AG04450 (cell line): ENCODE results near the gene SIN3A. TPM values are rescaled to one million over a fixed set of nuclear protein-coding genes. Genes with fewer than 3 reads are reported as not detected.

Source experiments
- CTCF ChIA-PET: fragments of 300-600, 350-600 bp; formaldehyde crosslinking; extraction: SDS; loops from one replicate; lab custom pipeline; 2022; ENCODE audit warnings: antibody characterized with exemption, inconsistent platforms; lab: Charles Lee
- POLR2A ChIA-PET: fragments of 350-600 bp; formaldehyde crosslinking; extraction: SDS; loops from one replicate; lab custom pipeline; 2021; ENCODE audit warnings: antibody characterized with exemption, inconsistent platforms; lab: Yijun Ruan, JAX
- DNase-seq: peaks from one replicate; pipeline ENCODE4 v3.0.0-alpha.2; 2011; ENCODE audit warnings: low read depth, low spot score
- H3K27ac ChIP-seq: one replicate; pipeline ENCODE4 v1.5.1; 2012; ENCODE audit warnings: low read depth, low read length, control low read depth
- H3K27me3 ChIP-seq: one replicate; pipeline ENCODE4 v1.6.0; 2012; ENCODE audit warnings: low read length; ENCODE audit not compliant: control insufficient read depth, insufficient read depth
- H3K4me3 ChIP-seq: 2 replicates; pipeline ENCODE4 v1.5.1; 2011; ENCODE audit warnings: mild to moderate bottlenecking, low read depth, low read length, control low read depth
- H3K9me3 ChIP-seq: 2 replicates; pipeline ENCODE4 v1.5.1; 2012; ENCODE audit warnings: low read length; ENCODE audit not compliant: control insufficient read depth, insufficient read depth
- polyA plus RNA-seq: library from polyadenylated mRNA; depleted of rRNA; stranded (reverse); fragments of >200 nt; gene quantifications from 2 replicates; pipeline ENCODE4 v1.2.3, GENCODE V29; 2011; rRNA removed
- small RNA-seq: library from RNA; depleted of rRNA; stranded (forward); fragments of <200 nt; gene quantifications from one replicate; pipeline ENCODE3, GENCODE V24; 2012; ENCODE audit warnings: low read depth; ENCODE audit not compliant: insufficient read length
- TF ChIP-seq, protein P1 (sequence below): IDR thresholded peaks from 2 replicates; pipeline ENCODE4 v1.5.1; 2011; ENCODE audit warnings: low read depth, low read length, control low read depth, inconsistent platforms

The SIN3A gene
- polyA plus RNA-seq, 1 experiment = 28.0 TPM

DNA sequence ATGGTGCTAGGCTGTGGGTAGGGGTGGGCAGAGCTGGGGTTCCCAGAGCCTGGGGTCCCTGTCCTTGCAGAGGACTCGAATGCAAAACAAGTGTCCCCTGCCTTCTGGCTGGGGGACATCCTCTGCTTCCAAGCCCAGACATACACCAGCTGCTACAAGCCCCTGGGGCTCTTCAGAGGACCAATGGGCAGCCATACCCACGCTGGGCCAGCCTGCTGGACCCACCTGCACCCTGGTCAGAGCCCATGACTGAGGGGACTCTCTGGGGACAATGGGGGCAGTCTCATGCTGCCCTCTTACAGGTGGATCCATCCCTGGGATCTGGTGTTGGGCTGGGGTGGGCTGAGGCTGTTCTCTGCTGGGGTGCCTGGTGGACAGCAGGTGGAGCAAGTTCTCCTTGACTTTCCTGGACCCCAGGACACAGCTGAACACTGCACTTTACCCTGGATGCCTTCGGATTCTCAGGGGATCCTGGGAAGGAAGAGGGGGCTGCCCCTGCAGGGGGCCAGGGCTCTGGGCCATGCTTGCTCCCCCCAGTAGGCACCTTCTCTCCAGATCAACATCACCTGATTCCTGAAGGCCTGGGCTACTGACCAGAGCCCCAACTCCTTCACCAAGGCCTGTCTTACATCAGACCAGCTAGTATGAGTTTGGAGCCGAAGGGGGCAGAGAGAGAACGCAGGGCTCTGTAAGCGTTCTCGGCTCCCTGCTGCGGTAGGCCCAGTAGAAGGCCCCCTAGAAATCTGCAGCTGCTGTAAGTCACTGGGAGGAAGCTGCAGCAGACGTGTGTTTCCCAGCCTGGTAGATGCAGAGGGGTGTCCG, 122.8 kb downstream of the SIN3A start:
- no peak for DNase-seq
- H3K4me3 ChIP-seq = no peak overlapping the region
- H3K27ac ChIP-seq = no peak overlapping the region
- H3K9me3 ChIP-seq = no peaks in the 10 kb centered on the region
- peaks cover 9% of the 10 kb centered on the region for H3K27me3 ChIP-seq
- POLR2A ChIA-PET = no interaction called here
- CTCF ChIA-PET = interaction anchor here (0.6 kb wide), 1 partner anchor 13 kb away, joined by 5 read pairs; no protein-coding TSS in a partner anchor
- TF ChIP-seq, protein P1, sequence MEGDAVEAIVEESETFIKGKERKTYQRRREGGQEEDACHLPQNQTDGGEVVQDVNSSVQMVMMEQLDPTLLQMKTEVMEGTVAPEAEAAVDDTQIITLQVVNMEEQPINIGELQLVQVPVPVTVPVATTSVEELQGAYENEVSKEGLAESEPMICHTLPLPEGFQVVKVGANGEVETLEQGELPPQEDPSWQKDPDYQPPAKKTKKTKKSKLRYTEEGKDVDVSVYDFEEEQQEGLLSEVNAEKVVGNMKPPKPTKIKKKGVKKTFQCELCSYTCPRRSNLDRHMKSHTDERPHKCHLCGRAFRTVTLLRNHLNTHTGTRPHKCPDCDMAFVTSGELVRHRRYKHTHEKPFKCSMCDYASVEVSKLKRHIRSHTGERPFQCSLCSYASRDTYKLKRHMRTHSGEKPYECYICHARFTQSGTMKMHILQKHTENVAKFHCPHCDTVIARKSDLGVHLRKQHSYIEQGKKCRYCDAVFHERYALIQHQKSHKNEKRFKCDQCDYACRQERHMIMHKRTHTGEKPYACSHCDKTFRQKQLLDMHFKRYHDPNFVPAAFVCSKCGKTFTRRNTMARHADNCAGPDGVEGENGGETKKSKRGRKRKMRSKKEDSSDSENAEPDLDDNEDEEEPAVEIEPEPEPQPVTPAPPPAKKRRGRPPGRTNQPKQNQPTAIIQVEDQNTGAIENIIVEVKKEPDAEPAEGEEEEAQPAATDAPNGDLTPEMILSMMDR = no peak

DNA sequence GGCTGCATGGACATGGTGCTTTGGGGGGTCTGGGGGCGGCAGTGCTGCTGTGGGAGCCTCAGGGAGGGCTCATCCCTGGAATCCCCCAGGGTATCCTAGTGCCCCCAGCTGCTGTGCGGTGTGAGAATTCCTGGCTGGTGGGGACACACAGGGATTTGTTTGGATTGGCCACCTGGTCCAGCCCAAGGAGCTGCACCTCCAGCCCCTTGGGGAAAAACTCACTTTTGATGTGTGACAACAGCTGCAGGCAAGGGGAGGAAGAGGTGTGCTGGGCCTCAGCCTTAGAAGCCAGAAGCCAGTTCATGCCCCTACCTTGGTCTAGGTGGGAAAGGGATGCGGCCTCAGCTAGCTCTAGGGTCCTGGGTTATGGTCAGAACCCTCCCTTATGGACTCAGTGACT, 124.0 kb downstream of the SIN3A start:
- no peak for DNase-seq
- TF ChIP-seq, protein P1 = no peak
- ChIA-PET POLR2A (no interaction called here), CTCF (no interaction called here)
- H3K27me3 ChIP-seq = peaks cover 15% of the 10 kb centered on the region
- H3K4me3 ChIP-seq = no peak overlapping the region
- H3K27ac ChIP-seq = no peak overlapping the region
- H3K9me3 ChIP-seq = no peaks in the 10 kb centered on the region

DNA sequence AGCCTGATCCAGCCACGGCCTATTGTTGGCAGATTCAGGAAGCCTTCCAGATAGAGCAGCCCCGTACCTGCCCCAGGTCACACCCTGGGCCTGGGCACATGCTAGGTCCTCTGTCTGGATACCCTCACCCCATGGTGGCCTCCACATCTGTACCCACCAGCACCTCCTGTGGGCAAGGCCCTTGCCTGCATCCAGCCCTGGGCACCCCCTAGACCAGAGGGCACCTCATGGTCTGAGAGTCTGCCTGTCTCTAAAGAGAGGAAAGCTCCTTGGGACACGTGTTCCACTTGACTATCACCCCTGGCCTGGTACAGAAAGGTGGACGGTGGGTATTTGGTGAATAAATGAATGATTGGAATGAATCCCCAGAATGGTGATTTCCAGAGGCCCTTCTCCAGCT, 124.5 kb downstream of the SIN3A start:
- POLR2A ChIA-PET = no interaction called here
- Histone ChIP-seq H3K27ac (no peak overlapping the region), H3K27me3 (peaks cover 15% of the 10 kb centered on the region), H3K9me3 (no peaks in the 10 kb centered on the region), H3K4me3 (no peak overlapping the region)
- TF ChIP-seq, protein P1 = no peak
- CTCF ChIA-PET = no interaction called here
- no peak for DNase-seq

DNA sequence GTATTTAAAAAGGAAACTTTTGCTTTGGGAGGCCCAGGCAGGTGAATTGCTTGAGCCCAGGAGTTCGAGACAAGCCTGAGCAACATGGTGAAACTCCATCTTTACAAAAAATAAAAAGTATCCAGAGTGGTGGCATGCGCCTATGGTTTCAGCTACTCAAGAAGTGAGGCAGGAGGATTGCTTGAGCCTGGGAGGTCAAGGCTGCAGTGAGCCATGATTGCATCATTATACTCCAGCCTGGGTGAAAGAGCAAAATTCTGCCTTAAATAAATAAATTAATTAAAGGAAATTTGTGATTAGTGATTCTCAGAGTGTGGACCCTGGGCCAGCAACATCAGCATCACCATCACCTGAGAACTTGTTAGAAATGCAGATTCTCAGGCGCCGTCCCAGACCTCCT, 125.6 kb downstream of the SIN3A start:
- TF ChIP-seq, protein P1 = no peak
- Histone ChIP-seq H3K4me3 (no peak overlapping the region), H3K27me3 (peaks cover 15% of the 10 kb centered on the region), H3K27ac (no peak overlapping the region), H3K9me3 (no peaks in the 10 kb centered on the region)
- no peak for DNase-seq
- CTCF ChIA-PET = no interaction called here
- POLR2A ChIA-PET = no interaction called here

DNA sequence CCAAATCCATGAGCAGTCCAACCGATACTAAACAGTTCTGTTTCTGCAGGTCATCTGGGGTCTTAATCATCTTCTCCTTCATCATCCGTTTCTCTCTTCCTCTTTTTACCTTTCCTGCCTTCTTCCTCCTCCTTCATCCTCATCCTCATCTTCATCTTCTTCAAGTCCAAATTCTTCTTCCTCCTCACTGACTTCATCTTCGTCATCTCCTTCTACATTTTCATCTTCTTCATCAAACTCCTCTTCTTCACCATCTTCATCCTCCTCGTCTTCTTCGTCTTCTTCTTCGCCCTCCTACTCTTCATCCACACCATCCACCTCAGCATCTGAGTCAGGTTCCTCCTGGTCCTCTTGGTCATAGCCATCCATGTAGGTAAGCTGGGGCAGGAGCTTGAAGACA, 129.8 kb downstream of the SIN3A start:
- no peak overlapping the region for H3K27ac ChIP-seq
- peaks cover 19% of the 10 kb centered on the region for H3K27me3 ChIP-seq
- ChIA-PET CTCF (interaction anchor here (0.7 kb wide), 1 partner anchor 480 kb away, joined by 3 read pairs; no protein-coding TSS in a partner anchor), POLR2A (interaction anchor here (0.7 kb wide), 1 partner anchor 351 kb away, joined by 3 read pairs; no protein-coding TSS in a partner anchor)
- H3K9me3 ChIP-seq = no peaks in the 10 kb centered on the region
- TF ChIP-seq, protein P1 = no peak
- DNase-seq = no peak
- no peak overlapping the region for H3K4me3 ChIP-seq

Small RNA genes within 50 kb of the gene (small RNA-seq; reads per million reads assigned to genes)
- gene AC105036.2 = not detected

Other genes with a start within 250 kb of the SIN3A start
- gene C15orf39, start 249.8 kb downstream of the SIN3A start, polyA plus RNA-seq = 2.1 and 3.3 TPM in 2 replicates
- not detected in 2 replicates for gene GOLGA6C, start 193.4 kb downstream of the SIN3A start, polyA plus RNA-seq
- not detected in 2 replicates for gene GOLGA6D, start 168.9 kb downstream of the SIN3A start, polyA plus RNA-seq
- 52.4 and 73.4 TPM in 2 replicates for gene COMMD4, start 115.6 kb downstream of the SIN3A start, polyA plus RNA-seq
- gene NEIL1, start 104.7 kb downstream of the SIN3A start, polyA plus RNA-seq = 1.1 and 2.0 TPM in 2 replicates
- gene MAN2C1, start 83.1 kb downstream of the SIN3A start, polyA plus RNA-seq = 32.5 and 37.9 TPM in 2 replicates
- gene PTPN9, start 127.6 kb upstream of the SIN3A start, polyA plus RNA-seq = 49.6 TPM in 2 replicates
- 31.1 and 36.6 TPM in 2 replicates for gene SNUPN, start 174.0 kb upstream of the SIN3A start, polyA plus RNA-seq
- 38.9 and 42.3 TPM in 2 replicates for gene IMP3, start 188.5 kb upstream of the SIN3A start, polyA plus RNA-seq
- 14.2 and 17.4 TPM in 2 replicates for gene SNX33, start 196.2 kb upstream of the SIN3A start, polyA plus RNA-seq